ENCODE data around the gene LSG1. TPM values are rescaled to one million over a fixed set of nuclear protein-coding genes. Genes with fewer than 3 reads are reported as not detected.

The LSG1 gene
- total and polyA plus RNA-seq, 2 experiments from 2014 or later, result 49.2 to 57.1 TPM

DNA sequence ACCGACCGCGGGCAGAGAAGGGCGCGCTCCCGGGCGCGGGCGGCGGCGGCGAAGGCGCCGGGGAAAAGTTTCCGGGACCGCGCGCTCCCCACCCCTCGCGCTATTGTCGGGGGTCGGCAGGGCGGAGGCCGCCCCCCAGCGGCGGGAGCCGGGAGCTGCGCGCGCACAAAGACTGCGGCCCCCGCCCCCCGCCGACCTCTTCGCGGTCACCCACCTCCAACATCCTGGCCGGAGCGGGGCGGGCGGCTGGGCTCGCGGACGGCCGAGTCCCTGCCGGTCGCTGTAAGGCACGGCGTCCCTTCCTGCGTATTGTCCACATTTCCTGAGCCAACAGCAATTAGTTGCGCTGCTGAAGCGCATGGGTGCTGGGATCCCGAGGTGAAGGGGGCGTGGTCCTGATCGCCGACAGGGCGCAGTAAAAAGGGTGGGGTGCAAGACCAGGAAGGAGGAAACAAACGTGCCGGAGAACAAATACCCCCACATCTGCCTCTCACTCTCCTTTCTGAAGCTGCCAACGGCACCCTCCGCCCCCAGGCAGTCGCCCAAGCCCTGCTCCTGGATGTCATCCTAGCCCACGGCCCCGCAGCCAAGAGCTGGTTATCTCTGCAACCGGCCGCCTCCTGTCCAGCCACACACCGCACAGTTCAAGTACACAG, 38.5 kb downstream of the LSG1 start, which contains the start of gene TMEM44:
TMEM44 (minus strand) TSS at position 71 of the 656 bp plus-strand sequence. CDS start 204 bp downstream, outside the sequence.
- DNase-seq (ENCODE audit: low spot score) (peak; percentile 88), ATAC-seq (peak; percentile 90)
- H3K4me3 ChIP-seq, result peak within 1 kb of the TSS; percentile 80
- Mint-ChIP-seq H3K4me1 (no peaks in the 10 kb centered on the region; the same call in 2 of the 3 replicates), H3K36me3 (ENCODE audit: low read depth) (peaks cover 24% of the 10 kb centered on the region), H3K27ac (peak within 1 kb of the TSS; percentile 81; the same call in 1 of the 2 replicates), H3K27me3 (ENCODE audit: insufficient read depth, low read depth, poor library complexity) (peaks cover 10% of the 10 kb centered on the region), H3K4me3 (peak within 1 kb of the TSS; percentile 87), H3K9me3 (peaks cover 17% of the 10 kb centered on the region)
- no peaks in the 10 kb centered on the region for H3K9me2 ChIP-seq (ENCODE audit: insufficient read depth)
- 0 out of 2 replicates have a peak, but pooled peaks cover 4% of the 10 kb centered on the region for H3K4me1 ChIP-seq (ENCODE audit: insufficient read depth)
- H2AFZ ChIP-seq, result peak within 1 kb of the TSS; percentile 97
- TF ChIP-seq, protein P1, sequence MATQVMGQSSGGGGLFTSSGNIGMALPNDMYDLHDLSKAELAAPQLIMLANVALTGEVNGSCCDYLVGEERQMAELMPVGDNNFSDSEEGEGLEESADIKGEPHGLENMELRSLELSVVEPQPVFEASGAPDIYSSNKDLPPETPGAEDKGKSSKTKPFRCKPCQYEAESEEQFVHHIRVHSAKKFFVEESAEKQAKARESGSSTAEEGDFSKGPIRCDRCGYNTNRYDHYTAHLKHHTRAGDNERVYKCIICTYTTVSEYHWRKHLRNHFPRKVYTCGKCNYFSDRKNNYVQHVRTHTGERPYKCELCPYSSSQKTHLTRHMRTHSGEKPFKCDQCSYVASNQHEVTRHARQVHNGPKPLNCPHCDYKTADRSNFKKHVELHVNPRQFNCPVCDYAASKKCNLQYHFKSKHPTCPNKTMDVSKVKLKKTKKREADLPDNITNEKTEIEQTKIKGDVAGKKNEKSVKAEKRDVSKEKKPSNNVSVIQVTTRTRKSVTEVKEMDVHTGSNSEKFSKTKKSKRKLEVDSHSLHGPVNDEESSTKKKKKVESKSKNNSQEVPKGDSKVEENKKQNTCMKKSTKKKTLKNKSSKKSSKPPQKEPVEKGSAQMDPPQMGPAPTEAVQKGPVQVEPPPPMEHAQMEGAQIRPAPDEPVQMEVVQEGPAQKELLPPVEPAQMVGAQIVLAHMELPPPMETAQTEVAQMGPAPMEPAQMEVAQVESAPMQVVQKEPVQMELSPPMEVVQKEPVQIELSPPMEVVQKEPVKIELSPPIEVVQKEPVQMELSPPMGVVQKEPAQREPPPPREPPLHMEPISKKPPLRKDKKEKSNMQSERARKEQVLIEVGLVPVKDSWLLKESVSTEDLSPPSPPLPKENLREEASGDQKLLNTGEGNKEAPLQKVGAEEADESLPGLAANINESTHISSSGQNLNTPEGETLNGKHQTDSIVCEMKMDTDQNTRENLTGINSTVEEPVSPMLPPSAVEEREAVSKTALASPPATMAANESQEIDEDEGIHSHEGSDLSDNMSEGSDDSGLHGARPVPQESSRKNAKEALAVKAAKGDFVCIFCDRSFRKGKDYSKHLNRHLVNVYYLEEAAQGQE (IDR thresholded peaks at IDR 0.05; ENCODE audit: unreplicated experiment), result no peak
- TF ChIP-seq, protein P2, sequence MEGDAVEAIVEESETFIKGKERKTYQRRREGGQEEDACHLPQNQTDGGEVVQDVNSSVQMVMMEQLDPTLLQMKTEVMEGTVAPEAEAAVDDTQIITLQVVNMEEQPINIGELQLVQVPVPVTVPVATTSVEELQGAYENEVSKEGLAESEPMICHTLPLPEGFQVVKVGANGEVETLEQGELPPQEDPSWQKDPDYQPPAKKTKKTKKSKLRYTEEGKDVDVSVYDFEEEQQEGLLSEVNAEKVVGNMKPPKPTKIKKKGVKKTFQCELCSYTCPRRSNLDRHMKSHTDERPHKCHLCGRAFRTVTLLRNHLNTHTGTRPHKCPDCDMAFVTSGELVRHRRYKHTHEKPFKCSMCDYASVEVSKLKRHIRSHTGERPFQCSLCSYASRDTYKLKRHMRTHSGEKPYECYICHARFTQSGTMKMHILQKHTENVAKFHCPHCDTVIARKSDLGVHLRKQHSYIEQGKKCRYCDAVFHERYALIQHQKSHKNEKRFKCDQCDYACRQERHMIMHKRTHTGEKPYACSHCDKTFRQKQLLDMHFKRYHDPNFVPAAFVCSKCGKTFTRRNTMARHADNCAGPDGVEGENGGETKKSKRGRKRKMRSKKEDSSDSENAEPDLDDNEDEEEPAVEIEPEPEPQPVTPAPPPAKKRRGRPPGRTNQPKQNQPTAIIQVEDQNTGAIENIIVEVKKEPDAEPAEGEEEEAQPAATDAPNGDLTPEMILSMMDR (conservative IDR thresholded peaks at IDR 0.05; ENCODE audit: low read depth in 2 of 2), result peak; percentile 51 to 72
- TF ChIP-seq POLR2AphosphoS5 (IDR thresholded peaks at IDR 0.05; ENCODE audit: low read depth), result peak; percentile 76
- TF ChIP-seq, protein P3, sequence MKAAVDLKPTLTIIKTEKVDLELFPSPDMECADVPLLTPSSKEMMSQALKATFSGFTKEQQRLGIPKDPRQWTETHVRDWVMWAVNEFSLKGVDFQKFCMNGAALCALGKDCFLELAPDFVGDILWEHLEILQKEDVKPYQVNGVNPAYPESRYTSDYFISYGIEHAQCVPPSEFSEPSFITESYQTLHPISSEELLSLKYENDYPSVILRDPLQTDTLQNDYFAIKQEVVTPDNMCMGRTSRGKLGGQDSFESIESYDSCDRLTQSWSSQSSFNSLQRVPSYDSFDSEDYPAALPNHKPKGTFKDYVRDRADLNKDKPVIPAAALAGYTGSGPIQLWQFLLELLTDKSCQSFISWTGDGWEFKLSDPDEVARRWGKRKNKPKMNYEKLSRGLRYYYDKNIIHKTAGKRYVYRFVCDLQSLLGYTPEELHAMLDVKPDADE (IDR thresholded peaks at IDR 0.05), result peak; percentile 55
- peak within 1 kb of the TSS; percentile 88 for H3K4me2 ChIP-seq
- peak within 1 kb of the TSS; percentile 81 for H3K27ac ChIP-seq (ENCODE audit: low read depth)
- H3F3A ChIP-seq (replicated peaks; ENCODE audit: low read depth), result no peaks in the 10 kb centered on the region
- H4K20me1 ChIP-seq (replicated peaks; ENCODE audit: insufficient read depth), result no peaks in the 10 kb centered on the region
- H3K79me2 ChIP-seq (replicated peaks; ENCODE audit: insufficient read depth), result no peaks in the 10 kb centered on the region
- H3K27me3 ChIP-seq (ENCODE audit: insufficient read depth), result 0 out of 2 replicates have a peak, but pooled peaks cover 4% of the 10 kb centered on the region
- no peaks in the 10 kb centered on the region for H3K36me3 ChIP-seq (ENCODE audit: insufficient read depth)

DNA sequence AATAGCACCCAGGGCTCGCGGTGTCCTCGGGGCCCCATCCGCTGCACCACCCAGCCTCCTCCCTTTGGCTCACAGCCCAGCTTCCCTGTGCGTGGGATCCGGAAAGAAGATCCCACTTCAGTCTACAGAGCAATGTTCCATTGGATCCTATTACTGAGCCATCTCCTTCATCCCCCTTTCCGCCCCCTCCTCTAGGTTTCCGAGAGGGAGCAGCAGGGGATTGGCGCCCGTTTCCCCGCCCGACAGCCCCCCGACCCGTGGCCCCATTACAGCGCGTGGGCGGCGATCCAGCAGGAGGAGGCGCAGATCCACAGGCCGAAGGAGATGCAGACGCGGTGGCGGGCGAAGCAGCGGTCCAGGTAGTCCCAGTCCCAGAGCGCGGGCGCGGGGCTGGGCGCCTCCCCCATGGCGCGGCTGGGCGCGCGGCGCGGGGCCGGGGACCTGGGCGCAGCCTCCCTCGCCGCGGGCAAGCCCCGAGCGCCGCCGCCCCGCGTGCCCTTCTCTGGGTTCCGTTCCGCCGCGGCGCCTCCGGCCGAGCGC, 39.1 kb downstream of the LSG1 start:
- ATAC-seq, result peak; percentile 5; the same call in 2 of the 3 replicates
- peak overlapping the region; percentile 81; the same call in 1 of the 2 replicates for H3K27ac Mint-ChIP-seq
- Histone ChIP-seq H3K4me3 (peak overlapping the region; percentile 80), H2AFZ (peak overlapping the region; percentile 97), H3K4me2 (peak overlapping the region; percentile 88), H3F3A (replicated peaks; ENCODE audit: low read depth) (no peaks in the 10 kb centered on the region), H3K79me2 (replicated peaks; ENCODE audit: insufficient read depth) (no peaks in the 10 kb centered on the region), H3K27ac (ENCODE audit: low read depth) (no peak overlapping the region), H4K20me1 (replicated peaks; ENCODE audit: insufficient read depth) (no peaks in the 10 kb centered on the region), H3K4me1 (ENCODE audit: insufficient read depth) (0 out of 2 replicates have a peak, but pooled peaks cover 4% of the 10 kb centered on the region), H3K27me3 (ENCODE audit: insufficient read depth) (0 out of 2 replicates have a peak, but pooled peaks cover 4% of the 10 kb centered on the region), H3K36me3 (ENCODE audit: insufficient read depth) (no peaks in the 10 kb centered on the region; the same call in 1 of the 2 replicates), H3K9me2 (ENCODE audit: insufficient read depth) (no peaks in the 10 kb centered on the region)
- DNase-seq (ENCODE audit: low spot score), result no peak
- peaks cover 23% of the 10 kb centered on the region for H3K9me3 Mint-ChIP-seq
- H3K36me3 Mint-ChIP-seq (ENCODE audit: low read depth), result peaks cover 30% of the 10 kb centered on the region
- H3K27me3 Mint-ChIP-seq (ENCODE audit: insufficient read depth, low read depth, poor library complexity), result peaks cover 11% of the 10 kb centered on the region
- H3K4me3 Mint-ChIP-seq, result peak overlapping the region; percentile 87
- H3K4me1 Mint-ChIP-seq, result no peaks in the 10 kb centered on the region; the same call in 2 of the 3 replicates
- no peak for TF ChIP-seq STAT1 (IDR thresholded peaks at IDR 0.05; ENCODE audit: unreplicated experiment)
- TF ChIP-seq ZNF331 (CRISPR knock-in tag; IDR thresholded peaks at IDR 0.05; ENCODE audit: low read depth), result no peak
- no peak for TF ChIP-seq EZH2 (IDR thresholded peaks at IDR 0.05; ENCODE audit: low read depth, unreplicated experiment)
- no peak for TF ChIP-seq NANOG (IDR thresholded peaks at IDR 0.05; ENCODE audit: borderline replicate concordance)
